Right lobe of liver (tissue), 4 donors: ENCODE measurements around the gene NAA35.
A peak's percentile ranks its signal among the peaks of the same experiment; 100 is the strongest.

Experiments
- POLR2A ChIP-seq: fragments of 450-650 bp; IDR thresholded peaks from one replicate; pipeline ENCODE4 v1.6.1; 2017; ENCODE audit warnings: antibody characterized with exemption, mild to moderate bottlenecking
- TF ChIP-seq, protein P1 (sequence below), 4 donors: fragments of 200-600 bp in 3 of 4; fragments of 450-650 bp in 1 of 4; IDR thresholded peaks; one replicate each; pipeline versions ENCODE4 v1.5.1 to v1.8.0; 2016 to 2022; ENCODE audit warnings: antibody characterized with exemption in 4 of 4, mild to moderate bottlenecking in 2 of 4
- donor health status: DM: no; HTN: no; CAD: no.
- donor health status: DM: no; HTN: no; CAD: no.
- donor health status: DM: no; HTN: yes; CAD: no.

DNA sequence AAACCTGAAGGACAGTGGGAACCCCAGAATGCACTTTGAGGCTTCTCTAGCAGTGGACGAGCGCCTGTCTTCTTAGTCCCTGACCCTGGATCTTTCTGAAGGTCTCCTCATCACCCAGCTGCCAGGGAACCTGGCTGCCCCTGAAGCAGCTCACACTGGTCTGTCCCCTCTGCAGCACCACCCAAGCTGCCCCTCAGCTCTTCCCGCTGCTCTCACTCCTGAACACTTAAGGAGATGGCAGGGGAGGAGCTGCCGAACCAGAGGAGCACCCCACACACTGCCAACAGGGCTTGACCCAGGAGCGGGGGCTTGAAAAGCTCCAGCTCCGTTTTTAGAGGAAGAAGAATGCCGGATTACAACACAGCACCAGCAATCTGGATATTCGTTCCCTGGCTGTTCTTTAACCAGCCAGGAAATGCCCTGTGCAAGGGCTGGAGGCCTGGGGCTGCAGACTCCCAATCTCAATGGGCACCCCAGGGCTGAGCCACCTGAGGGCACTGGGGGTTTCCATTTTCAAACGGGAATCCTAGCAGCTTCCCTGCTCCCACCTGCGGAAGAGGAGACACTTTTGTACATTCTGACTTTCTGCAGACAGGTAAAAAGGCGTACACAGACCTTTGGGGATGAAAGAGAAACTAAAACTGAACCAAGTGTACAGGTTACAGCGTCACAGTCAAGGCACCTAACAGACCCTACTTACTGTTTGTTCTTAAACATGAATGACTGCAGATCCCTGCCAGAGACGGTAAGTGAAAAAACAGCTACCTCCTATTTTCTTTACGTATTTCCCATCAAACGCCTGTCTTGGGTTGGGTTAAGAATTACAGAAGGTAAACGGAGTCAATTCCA lies 122.1 kb downstream of the NAA35 start:
- TF ChIP-seq POLR2A: peak; percentile 31
- TF ChIP-seq, protein P1, sequence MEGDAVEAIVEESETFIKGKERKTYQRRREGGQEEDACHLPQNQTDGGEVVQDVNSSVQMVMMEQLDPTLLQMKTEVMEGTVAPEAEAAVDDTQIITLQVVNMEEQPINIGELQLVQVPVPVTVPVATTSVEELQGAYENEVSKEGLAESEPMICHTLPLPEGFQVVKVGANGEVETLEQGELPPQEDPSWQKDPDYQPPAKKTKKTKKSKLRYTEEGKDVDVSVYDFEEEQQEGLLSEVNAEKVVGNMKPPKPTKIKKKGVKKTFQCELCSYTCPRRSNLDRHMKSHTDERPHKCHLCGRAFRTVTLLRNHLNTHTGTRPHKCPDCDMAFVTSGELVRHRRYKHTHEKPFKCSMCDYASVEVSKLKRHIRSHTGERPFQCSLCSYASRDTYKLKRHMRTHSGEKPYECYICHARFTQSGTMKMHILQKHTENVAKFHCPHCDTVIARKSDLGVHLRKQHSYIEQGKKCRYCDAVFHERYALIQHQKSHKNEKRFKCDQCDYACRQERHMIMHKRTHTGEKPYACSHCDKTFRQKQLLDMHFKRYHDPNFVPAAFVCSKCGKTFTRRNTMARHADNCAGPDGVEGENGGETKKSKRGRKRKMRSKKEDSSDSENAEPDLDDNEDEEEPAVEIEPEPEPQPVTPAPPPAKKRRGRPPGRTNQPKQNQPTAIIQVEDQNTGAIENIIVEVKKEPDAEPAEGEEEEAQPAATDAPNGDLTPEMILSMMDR (IDR thresholded peaks at IDR 0.05): no peak
